Suprapubic skin (tissue), 4 donors: Measurements from ENCODE around the gene EHD4. TPM values are rescaled to one million over a fixed set of nuclear protein-coding genes. Genes with fewer than 3 reads are reported as not detected.

Experiments
- DNase-seq, 2 donors: peaks; one replicate each; pipeline ENCODE4 v3.0.0-alpha.2; 2019; ENCODE audit warnings: low spot score in 2 of 2
- H3K27ac ChIP-seq: fragments of 200-600 bp; sonication (generic); one replicate; pipeline ENCODE4 v1.5.1; 2019
- H3K27me3 ChIP-seq: fragments of 200-600 bp; sonication (generic); one replicate; pipeline ENCODE4 v1.5.1; 2019
- H3K36me3 ChIP-seq: fragments of 200-600 bp; sonication (generic); one replicate; pipeline ENCODE4 v1.5.1; 2019
- H3K4me1 ChIP-seq: fragments of 200-600 bp; sonication (generic); one replicate; pipeline ENCODE4 v1.5.1; 2019
- H3K4me3 ChIP-seq: fragments of 200-600 bp; sonication (generic); one replicate; pipeline ENCODE4 v1.5.1; 2019; ENCODE audit warnings: mild to moderate bottlenecking
- H3K9me3 ChIP-seq: fragments of 200-600 bp; sonication (generic); one replicate; pipeline ENCODE4 v1.5.1; 2019
- EP300 ChIP-seq: sonication (generic); formaldehyde crosslinking; IDR thresholded peaks from one replicate; pipeline ENCODE4 v1.6.1; 2017; ENCODE audit warnings: antibody characterized with exemption
- POLR2A ChIP-seq, 2 donors: fragments of 450-650 bp; IDR thresholded peaks; one replicate each; pipeline ENCODE4 v1.6.1; 2017; ENCODE audit warnings: antibody characterized with exemption in 2 of 2, mild to moderate bottlenecking in 2 of 2, moderate library complexity in 2 of 2
- POLR2AphosphoS5 ChIP-seq, 3 donors: sonication (generic); formaldehyde crosslinking; IDR thresholded peaks; one replicate each; pipeline ENCODE4 v1.6.1; 2017; ENCODE audit warnings: antibody characterized with exemption in 3 of 3
- WGBS: methylation state at CpG from one replicate; pipeline ENCODE4 v1.1.5; 2018; 5-methylcytosine and 5-hydroxymethylcytosine counted together
- total RNA-seq, 4 donors: library from RNA; depleted of rRNA; stranded (reverse); fragments of >200 nt; gene quantifications; one replicate each; pipeline ENCODE4 v1.1.0, GENCODE V29; 2016
- TF ChIP-seq, protein P1 (sequence below), 2 donors: fragments of 200-600 bp in 1 of 2; fragments of 450-650 bp in 1 of 2; sonication (generic) in 1 of 2; IDR thresholded peaks; one replicate each; pipeline ENCODE4 v1.5.1; 2016 to 2019; ENCODE audit warnings: antibody characterized with exemption in 2 of 2, mild to moderate bottlenecking in 1 of 2, moderate library complexity in 1 of 2

Gene EHD4
- total RNA-seq, 4 donors from 2014 or later: 16.0 to 31.4 (median 20.9) TPM

DNA sequence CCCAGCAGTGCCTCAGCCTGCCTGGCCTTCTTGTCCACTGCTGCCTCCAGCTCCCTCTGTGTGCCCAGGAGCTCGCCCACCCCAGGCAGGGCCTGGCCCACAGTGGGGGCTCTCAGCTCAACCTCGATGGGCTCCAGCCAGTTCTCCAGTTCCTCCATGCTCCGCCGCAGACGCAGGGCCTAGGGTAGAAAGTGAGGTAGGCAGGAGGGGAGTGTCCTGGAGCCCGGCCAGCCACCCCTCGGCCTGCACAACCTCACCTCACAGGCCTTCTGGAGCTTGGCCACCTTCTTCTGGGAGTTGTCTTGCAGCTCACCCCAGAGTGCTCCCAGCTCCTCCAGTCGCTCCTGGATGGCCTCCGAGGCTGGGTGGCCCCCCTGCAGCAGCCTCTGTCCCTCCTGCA is 115.0 kb downstream of the EHD4 start:
- Histone ChIP-seq H3K36me3 (no peaks in the 10 kb centered on the region), H3K4me1 (peaks cover 6% of the 10 kb centered on the region), H3K27me3 (no peaks in the 10 kb centered on the region), H3K27ac (no peak overlapping the region), H3K4me3 (no peak overlapping the region), H3K9me3 (no peaks in the 10 kb centered on the region)
- WGBS: 83% methylated on average over 2 of the region's 9 CpGs
- TF ChIP-seq POLR2AphosphoS5 (IDR thresholded peaks at IDR 0.05) (no peak), EP300 (no peak), POLR2A (IDR thresholded peaks at IDR 0.05) (no peak)
- TF ChIP-seq, protein P1, sequence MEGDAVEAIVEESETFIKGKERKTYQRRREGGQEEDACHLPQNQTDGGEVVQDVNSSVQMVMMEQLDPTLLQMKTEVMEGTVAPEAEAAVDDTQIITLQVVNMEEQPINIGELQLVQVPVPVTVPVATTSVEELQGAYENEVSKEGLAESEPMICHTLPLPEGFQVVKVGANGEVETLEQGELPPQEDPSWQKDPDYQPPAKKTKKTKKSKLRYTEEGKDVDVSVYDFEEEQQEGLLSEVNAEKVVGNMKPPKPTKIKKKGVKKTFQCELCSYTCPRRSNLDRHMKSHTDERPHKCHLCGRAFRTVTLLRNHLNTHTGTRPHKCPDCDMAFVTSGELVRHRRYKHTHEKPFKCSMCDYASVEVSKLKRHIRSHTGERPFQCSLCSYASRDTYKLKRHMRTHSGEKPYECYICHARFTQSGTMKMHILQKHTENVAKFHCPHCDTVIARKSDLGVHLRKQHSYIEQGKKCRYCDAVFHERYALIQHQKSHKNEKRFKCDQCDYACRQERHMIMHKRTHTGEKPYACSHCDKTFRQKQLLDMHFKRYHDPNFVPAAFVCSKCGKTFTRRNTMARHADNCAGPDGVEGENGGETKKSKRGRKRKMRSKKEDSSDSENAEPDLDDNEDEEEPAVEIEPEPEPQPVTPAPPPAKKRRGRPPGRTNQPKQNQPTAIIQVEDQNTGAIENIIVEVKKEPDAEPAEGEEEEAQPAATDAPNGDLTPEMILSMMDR (IDR thresholded peaks at IDR 0.05): no peak
- no peak for DNase-seq

- H3K27ac ChIP-seq: no peak overlapping the region
- no peaks in the 10 kb centered on the region for H3K36me3 ChIP-seq
- H3K27me3 ChIP-seq: peaks cover 4% of the 10 kb centered on the region
- TF ChIP-seq POLR2A (IDR thresholded peaks at IDR 0.05) (no peak), EP300 (no peak), POLR2AphosphoS5 (IDR thresholded peaks at IDR 0.05) (no peak)
- TF ChIP-seq, protein P1 (IDR thresholded peaks at IDR 0.05): no peak
- H3K4me1 ChIP-seq: peaks cover 8% of the 10 kb centered on the region
- no peak overlapping the region for H3K4me3 ChIP-seq
- no peak for DNase-seq
- H3K9me3 ChIP-seq: no peaks in the 10 kb centered on the region
- 94% methylated on average over 12 of the region's 12 CpGs for WGBS
Observed at GRCh38 chr15:41856716-41857115, 115.6 kb downstream of the EHD4 start.

DNA sequence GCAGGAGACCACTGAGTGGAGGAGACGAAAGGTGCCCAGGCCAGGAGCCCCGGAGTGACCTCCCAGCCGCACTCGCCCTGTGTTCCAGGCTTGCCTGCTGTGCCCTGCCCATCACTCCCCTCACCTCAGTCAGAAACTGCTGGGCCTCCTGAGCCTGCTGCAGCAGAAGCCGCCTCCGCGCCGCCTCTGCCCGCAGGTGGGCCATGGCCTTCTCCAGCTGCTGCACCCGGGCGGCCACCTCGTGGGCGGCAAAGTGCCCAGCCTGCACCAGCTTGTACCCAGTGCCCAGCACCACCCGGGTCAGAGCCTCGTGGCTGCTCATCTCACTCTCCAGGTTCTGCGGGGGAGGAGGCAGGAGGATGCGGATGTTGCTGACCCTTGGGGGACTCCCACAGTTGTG is 116.1 kb downstream of the EHD4 start:
- 85% methylated on average over 17 of the region's 17 CpGs for WGBS
- no peak overlapping the region for H3K4me3 ChIP-seq
- H3K36me3 ChIP-seq: no peaks in the 10 kb centered on the region
- H3K27me3 ChIP-seq: peaks cover 4% of the 10 kb centered on the region
- peaks cover 11% of the 10 kb centered on the region for H3K4me1 ChIP-seq
- DNase-seq: no peak
- no peak for TF ChIP-seq EP300
- H3K9me3 ChIP-seq: no peaks in the 10 kb centered on the region
- H3K27ac ChIP-seq: no peak overlapping the region

DNA sequence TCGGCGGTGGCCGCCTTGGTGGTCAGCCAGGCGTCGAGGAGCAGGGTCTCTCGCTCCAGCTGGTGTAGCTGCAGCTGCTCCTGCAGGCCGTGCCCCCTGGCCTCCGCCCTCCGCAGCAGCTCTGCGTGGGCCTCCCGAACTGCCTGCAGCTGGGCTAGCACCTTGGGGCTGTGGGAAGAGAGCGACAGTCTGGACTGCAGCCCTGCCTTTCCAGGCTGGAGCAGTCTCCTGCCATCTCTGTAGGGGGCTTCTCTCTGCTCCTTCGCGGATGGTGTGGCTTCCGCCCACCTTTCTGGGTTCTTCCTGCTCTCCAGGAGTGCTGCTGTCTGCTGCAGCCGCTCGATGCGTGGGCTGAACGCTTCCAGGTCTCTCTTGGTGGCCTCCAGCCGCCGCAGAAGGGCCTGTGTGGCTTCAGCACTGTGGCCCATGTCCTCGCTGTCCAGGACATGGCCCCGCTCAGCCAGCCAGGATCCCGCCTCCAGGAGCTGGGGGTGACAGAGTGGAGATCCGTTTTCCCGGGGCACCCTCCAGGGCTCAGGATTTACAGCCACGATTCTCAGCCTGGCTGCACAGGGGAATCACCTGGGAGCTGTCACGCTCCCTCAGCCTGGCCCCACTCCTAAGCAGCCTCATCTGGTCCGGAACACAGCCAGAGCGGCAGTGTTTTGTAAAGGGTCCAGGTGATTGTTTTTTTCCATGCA is 116.9 kb downstream of the EHD4 start:
- Histone ChIP-seq H3K9me3 (no peaks in the 10 kb centered on the region), H3K4me1 (peaks cover 19% of the 10 kb centered on the region), H3K27ac (no peak overlapping the region), H3K36me3 (no peaks in the 10 kb centered on the region), H3K4me3 (no peak overlapping the region), H3K27me3 (peaks cover 4% of the 10 kb centered on the region)
- WGBS: 48% methylated on average over 13 of the region's 30 CpGs
- DNase-seq: no peak
- TF ChIP-seq POLR2A (IDR thresholded peaks at IDR 0.05): no peak
- TF ChIP-seq POLR2AphosphoS5 (IDR thresholded peaks at IDR 0.05): no peak
- TF ChIP-seq, protein P1 (IDR thresholded peaks at IDR 0.05): no peak
- no peak for TF ChIP-seq EP300

GRCh38 chr15:41854443-41854842 is 117.9 kb downstream of the EHD4 start:
- Histone ChIP-seq H3K9me3 (no peaks in the 10 kb centered on the region), H3K27me3 (peaks cover 4% of the 10 kb centered on the region), H3K36me3 (no peaks in the 10 kb centered on the region), H3K27ac (no peak overlapping the region), H3K4me3 (no peak overlapping the region), H3K4me1 (peaks cover 29% of the 10 kb centered on the region)
- DNase-seq: no peak
- TF ChIP-seq EP300: no peak
- no peak for TF ChIP-seq POLR2AphosphoS5 (IDR thresholded peaks at IDR 0.05)
- no peak for TF ChIP-seq POLR2A (IDR thresholded peaks at IDR 0.05)
- TF ChIP-seq, protein P1 (IDR thresholded peaks at IDR 0.05): no peak
- WGBS: 87% methylated on average over 9 of the region's 9 CpGs
